ENCODE measurements around the gene CHST12.

DNA sequence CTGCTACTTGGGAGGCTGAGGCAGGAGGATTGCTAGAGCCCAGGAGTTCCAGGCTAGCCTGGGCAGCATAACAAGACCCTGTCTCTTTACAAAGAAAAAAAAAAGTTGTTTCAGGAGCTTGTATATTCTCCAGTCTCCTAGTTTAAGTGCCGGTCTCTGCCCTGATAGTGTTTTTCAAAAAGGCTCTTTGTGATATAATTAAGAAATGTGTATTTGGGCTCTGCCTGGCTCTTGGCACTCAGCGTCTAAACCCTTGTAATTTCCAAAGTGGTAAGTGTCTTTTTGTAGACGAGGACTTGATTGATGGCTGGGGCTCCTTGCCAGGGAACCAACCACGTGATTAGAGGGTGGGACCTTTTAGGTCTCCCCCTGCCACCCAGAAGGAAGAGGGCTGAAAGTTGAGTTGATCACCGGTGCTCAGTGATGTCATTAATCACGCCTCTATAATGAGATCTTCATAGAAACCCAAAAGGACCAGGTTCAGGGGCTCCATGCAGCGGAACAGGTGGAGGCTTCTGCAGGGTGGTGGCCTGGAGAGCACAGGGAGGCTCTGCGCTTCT is 44.4 kb upstream of the CHST12 start:
- TF ChIP-seq POLR2A (IDR thresholded peaks at IDR 0.05; ENCODE audit: low read depth, low read length) = no peak
- TF ChIP-seq POU2F2 (IDR thresholded peaks at IDR 0.05; ENCODE audit: low read depth, low read length) = no peak
- TF ChIP-seq POLR2AphosphoS5 (IDR thresholded peaks at IDR 0.05; ENCODE audit: low read depth, low read length) = no peak
